GM18508 (cell line): Measurements from ENCODE around the gene SIRT4.
"Not testable (repeated sequence)": the region's sequence is repeated elsewhere in the genome, so short reads cannot be mapped to it uniquely, and the experiment has no call there.

Source experiments
- ATAC-seq: cut with Tn5 transposase; IDR thresholded peaks from one replicate; pipeline ENCODE4 v1.9.1; 2021; ENCODE audit warnings: moderate number of reproducible peaks; ENCODE audit not compliant: insufficient read depth, unreplicated experiment

The SIRT4 gene

GRCh38 chr12:120332523-120332922 lies 30.4 kb downstream of the SIRT4 start:
- ATAC-seq = no peak

GRCh38 chr12:120335447-120335846 lies 33.3 kb downstream of the SIRT4 start:
- ATAC-seq = not testable (repeated sequence)

GRCh38 chr12:120336392-120336791 lies 34.3 kb downstream of the SIRT4 start:
- not testable (repeated sequence) for ATAC-seq

GRCh38 chr12:120337730-120338129 lies 35.6 kb downstream of the SIRT4 start:
- ATAC-seq = no peak

- ATAC-seq = no peak
These were observed 37.1 kb downstream of the SIRT4 start for GRCh38 chr12:120339256-120339655.

GRCh38 chr12:120342175-120343038 lies 40.3 kb downstream of the SIRT4 start:
- ATAC-seq = no peak

GRCh38 chr12:120343039-120343537 lies 41.0 kb downstream of the SIRT4 start:
- no peak for ATAC-seq

DNA sequence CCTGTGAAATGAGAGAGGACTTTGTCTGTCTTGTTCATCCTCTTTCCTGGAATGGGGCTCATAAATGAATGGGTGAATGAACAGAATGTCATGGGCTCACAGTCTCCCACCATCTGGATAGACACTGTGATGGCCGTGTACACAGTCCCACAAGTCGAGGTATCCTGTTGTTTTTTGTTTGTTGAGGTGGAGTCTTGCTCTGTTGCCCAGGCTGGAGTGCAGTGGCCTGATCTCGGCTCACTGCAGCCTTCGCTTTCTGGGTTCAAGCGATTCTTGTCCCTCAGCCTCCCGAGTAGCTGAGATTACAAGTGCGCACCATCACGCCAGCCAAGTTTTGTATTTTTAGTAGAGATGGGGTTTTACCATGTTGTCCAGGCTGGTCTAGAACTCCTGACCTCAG lies 41.6 kb downstream of the SIRT4 start:
- ATAC-seq = no peak

DNA sequence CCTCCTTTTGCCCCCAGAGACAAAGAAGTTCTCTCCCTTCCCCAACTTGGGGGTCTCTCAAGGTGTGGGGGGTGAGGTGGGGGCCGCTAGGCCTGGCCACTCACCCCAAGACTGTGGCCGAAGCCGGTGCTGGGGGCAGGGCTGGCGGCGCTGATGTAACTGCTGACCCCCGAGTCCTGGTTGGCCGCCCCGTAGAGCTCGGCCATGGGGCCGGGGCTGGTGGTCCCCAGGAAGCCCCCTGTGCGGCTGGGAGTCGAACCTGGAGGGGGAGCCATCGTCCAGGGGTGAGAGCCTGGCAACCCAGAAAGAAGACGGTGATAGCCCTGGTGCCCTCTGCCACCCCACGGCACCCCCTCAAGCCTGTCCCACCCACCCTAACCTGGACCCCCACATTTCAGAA lies 43.9 kb downstream of the SIRT4 start:
- ATAC-seq = no peak

GRCh38 chr12:120346681-120347080 lies 44.6 kb downstream of the SIRT4 start:
- no peak for ATAC-seq

DNA sequence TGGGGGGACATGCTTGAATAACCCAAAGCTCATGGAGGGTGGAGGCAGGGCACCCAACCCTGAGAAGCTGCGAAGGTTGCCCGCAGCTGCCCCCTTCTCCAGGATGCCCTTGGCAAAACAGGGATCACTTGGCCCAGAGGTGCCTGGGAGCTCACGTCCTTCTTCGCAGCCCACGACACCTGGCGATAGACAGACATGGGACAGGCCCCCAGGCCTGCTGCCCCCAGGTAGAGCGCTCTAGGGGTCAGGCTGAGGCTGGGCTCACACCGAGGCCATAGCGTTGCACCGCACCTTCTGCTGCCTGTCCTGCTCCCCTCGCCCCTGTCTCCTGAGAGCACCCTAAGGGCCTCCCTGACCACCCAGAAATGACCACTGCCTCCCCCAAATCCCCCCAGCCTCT lies 45.6 kb downstream of the SIRT4 start:
- no peak for ATAC-seq

DNA sequence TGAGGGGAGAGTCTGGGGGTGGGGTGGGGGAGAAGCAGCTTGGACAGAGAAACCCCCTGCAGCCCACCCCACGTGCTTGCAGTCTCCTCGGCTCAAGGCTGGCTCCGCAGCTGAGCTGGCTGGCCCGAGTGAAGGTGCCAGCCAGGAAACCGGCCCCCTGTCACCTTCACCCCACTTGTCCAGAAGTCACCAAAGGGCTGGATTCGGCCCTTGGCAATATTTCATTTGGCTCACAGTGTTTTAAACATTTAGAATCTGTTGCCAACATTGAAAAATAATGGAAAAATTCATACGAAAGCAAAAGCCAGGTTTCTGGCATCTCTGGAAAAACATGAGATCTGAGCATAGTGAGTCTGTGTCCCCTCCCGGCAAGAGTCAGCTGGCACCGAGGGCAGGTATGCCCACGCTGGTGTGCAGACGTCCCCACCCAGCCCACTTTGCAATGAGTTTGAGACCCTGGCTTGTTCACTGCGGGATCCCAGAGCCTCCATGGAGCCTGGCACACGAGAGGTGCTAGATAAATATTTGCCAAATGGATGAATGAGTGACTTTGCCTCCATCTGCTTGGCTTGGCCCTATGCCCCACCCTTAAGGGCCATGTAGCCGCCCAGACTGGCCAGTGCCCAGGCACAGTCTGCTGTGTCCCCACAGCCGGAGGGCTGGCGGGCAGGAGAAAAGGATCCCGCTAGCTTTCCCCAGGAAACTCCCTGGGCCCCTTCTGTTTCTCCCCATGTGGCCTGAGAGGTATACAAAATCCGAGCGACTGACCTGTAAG lies 48.6 kb downstream of the SIRT4 start:
- no peak for ATAC-seq

DNA sequence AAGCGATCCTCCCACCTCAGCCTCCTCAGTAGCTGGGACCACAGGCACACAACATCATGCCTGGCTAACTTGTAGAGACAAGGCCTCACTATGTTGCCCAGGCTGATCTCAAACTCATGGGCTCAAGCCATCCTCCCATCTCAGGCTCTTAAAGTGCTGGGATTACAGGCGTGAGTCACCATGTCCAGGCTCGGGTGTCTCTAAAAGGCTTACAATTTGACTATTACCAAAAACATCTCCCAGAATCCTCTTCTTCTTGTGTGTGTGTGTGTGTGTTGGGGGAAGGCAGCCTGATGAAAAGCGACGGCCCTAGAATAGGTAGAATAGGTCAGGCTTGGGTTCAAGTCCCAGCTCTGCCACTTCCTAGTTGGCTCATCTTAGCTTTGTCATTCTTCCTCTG lies 50.0 kb downstream of the SIRT4 start:
- no peak for ATAC-seq

DNA sequence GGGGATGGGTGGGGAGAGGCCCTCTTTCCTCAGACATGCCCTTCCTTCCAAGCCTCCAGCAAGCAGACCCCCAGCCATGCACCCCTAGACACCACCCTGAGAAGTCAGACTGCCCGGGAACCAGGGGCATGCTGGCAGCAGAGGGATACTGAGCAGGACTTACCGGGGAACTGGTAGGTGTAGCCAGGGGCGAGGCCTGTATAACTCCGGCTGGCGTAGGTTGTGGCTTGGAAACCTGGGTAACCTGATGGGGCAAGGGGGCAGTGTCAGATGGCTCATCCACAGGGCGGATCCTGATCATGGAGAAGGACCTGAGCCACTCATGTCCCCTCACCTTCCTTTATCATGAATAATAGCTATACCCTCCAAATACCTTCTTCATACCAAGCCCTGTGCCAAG lies 51.0 kb downstream of the SIRT4 start:
- no peak for ATAC-seq

- no peak for ATAC-seq
These were observed 51.6 kb downstream of the SIRT4 start for GRCh38 chr12:120353556-120354317.

DNA sequence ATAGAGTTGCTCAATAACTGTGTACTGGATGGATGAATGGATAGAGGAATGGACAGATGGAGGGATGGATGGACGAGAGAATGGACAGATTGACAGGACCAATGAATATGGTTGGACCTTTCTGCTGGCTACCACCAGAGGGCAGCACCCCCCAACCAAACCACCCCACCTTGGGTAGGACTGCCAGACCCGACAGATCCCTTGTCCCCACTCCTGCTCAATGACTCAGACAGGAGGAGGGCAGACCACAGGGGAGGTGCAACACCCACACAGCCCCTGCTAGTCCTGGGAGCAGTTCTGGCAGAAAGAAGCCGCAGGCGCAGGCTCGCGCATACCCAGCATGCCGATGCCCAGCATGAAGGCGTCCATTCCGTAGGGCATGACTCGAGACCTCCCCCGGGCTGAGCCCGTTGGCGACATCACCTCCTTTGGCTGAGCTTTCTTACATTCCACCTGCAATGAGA lies 54.5 kb downstream of the SIRT4 start:
- ATAC-seq = no peak

DNA sequence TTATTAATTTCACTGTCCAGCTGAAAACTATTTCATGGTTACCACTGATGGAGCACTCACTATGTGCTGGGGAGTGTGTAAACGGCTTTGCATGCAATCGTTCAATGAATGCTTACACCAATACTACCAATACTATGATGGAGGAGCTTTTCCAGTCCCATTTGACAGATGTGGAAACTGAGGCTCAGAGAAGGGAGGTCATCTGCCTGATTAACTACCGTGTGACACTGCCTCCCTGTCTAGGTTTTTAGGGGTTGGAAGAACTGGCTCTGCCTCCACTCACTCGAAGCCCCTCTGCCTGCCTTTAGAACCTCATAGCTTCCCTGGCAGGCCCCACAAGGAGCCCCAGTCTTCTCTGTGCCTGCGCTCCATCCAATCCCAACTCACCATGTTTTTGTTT lies 55.0 kb downstream of the SIRT4 start:
- no peak for ATAC-seq

DNA sequence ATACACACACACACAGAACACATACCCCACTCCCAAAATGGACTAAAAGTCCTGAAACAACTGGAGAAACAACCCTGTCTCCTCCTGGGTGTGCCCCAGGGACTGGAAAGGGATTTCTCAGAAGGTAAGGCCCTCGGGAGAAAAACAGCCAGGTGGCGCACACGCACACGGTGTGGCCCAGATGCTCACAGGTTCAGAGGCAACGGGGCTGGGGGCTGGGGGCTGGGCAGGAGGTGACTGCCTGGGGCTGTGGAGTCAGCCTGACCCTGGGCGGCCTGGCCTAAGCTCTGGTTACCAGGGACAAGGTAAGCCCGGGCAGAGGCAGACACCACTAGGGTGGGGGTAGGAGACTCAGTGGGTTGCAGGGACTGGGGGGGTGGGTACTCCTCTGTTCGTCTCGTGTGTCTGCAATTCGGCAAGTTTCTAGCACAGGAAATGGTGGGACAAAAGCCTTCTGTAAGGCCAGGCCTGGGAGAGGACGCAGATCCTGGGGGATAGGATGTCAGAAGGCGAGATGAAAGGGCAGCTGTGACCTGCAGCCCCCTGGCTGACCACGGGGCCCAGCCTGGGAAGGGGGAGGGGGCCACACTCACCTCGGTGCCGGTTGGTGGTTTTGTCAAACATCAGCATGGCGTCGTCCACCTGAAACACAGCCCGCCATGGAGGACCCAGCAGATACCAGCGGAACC lies 56.4 kb downstream of the SIRT4 start:
- no peak for ATAC-seq

- no peak for ATAC-seq
These were observed 57.0 kb downstream of the SIRT4 start for GRCh38 chr12:120359128-120359527.
